CD4-positive, alpha-beta memory T cell (primary cell): Measurements from ENCODE around the gene NTN1. TPM values are rescaled to one million over a fixed set of nuclear protein-coding genes. Genes with fewer than 3 reads are reported as not detected.
A peak's percentile ranks its signal among the peaks of the same experiment; 100 is the strongest.

ENCODE experiments used
- CTCF ChIA-PET: fragments of 350-600 bp; sonication (Branson Sonifier 250); formaldehyde crosslinking; loops from one replicate; lab custom pipeline; 2021; ENCODE audit warnings: inconsistent platforms; ENCODE audit not compliant: partially characterized antibody; lab: Charles Lee
- POLR2A ChIA-PET: fragments of 350-600 bp; sonication (Branson Sonifier 250); formaldehyde crosslinking; loops from one replicate; lab custom pipeline; 2021; ENCODE audit not compliant: partially characterized antibody; lab: Charles Lee
- DNase-seq, 5 donors: peaks; one replicate each; pipeline versions ENCODE4 v3.0.0 to v3.0.0-alpha.2; 2020 to 2022; ENCODE audit warnings: mixed read lengths in 1 of 5
- H3K27ac ChIP-seq: one replicate; pipeline ENCODE4 v1.7.0; 2013; ENCODE audit warnings: low read depth, low read length
- H3K27me3 ChIP-seq: 2 replicates; pipeline ENCODE4 v1.7.0; 2013; ENCODE audit warnings: mild to moderate bottlenecking, low read length, moderate library complexity; ENCODE audit not compliant: insufficient read depth
- H3K36me3 ChIP-seq: 2 replicates; pipeline ENCODE4 v1.7.0; 2013; ENCODE audit warnings: mild to moderate bottlenecking, low read length, moderate library complexity; ENCODE audit not compliant: insufficient read depth
- H3K4me1 ChIP-seq: 2 replicates; pipeline ENCODE4 v1.7.0; 2013; ENCODE audit warnings: mild to moderate bottlenecking, low read length, moderate library complexity; ENCODE audit not compliant: insufficient read depth
- H3K4me3 ChIP-seq, 2 donors: one replicate each; pipeline ENCODE4 v1.7.0; 2013; ENCODE audit warnings: low read length in 2 of 2, mild to moderate bottlenecking in 1 of 2
- H3K9me3 ChIP-seq, 2 donors: one replicate each; pipeline ENCODE4 v1.7.0; 2013; ENCODE audit warnings: low read length in 2 of 2, control low read depth in 1 of 2; ENCODE audit not compliant: control insufficient read depth in 1 of 2
- H3K27ac Mint-ChIP-seq, 7 donors: one replicate each; pipeline ENCODE4 v1.8.0; 2020 to 2021; ENCODE audit warnings: mixed read lengths in 7 of 7, mild to moderate bottlenecking in 6 of 7, inconsistent platforms in 3 of 7, moderate library complexity in 3 of 7
- H3K27me3 Mint-ChIP-seq, 2 donors: one replicate each; pipeline ENCODE4 v1.8.0; 2020 to 2021; ENCODE audit warnings: mixed read lengths in 2 of 2
- H3K36me3 Mint-ChIP-seq, 2 donors: one replicate each; pipeline ENCODE4 v1.8.0; 2020 to 2021; ENCODE audit warnings: mixed read lengths in 2 of 2, inconsistent platforms in 1 of 2, mild to moderate bottlenecking in 1 of 2
- H3K4me1 Mint-ChIP-seq, 4 donors: one replicate each; pipeline ENCODE4 v1.8.0; 2020 to 2021; ENCODE audit warnings: mixed read lengths in 4 of 4, mild to moderate bottlenecking in 1 of 4
- H3K4me3 Mint-ChIP-seq, 8 donors: one replicate each; pipeline ENCODE4 v1.8.0; 2020 to 2021; ENCODE audit warnings: mixed read lengths in 8 of 8, mild to moderate bottlenecking in 7 of 8, moderate library complexity in 6 of 8, inconsistent platforms in 3 of 8
- H3K9me3 Mint-ChIP-seq, 8 donors: one replicate each; pipeline ENCODE4 v1.8.0; 2020 to 2021; ENCODE audit warnings: mixed read lengths in 8 of 8, mild to moderate bottlenecking in 5 of 8, inconsistent platforms in 3 of 8, moderate library complexity in 1 of 8
- intact Hi-C: fragments of 100-400 bp; cut with micrococcal nuclease; formaldehyde crosslinking; loops from one replicate; pipeline ENCODE4 v1.15.1; 2023
- polyA plus RNA-seq, 2 donors: library from polyadenylated mRNA; unstranded; fragments of 300-500 nt; fragmentation: Illumina TruSeq; gene quantifications; one replicate each; pipeline ENCODE4 v1.2.3, GENCODE V29; 2021
- total RNA-seq, 2 experiments: library from RNA; stranded (reverse); gene quantifications; one replicate each; pipeline ENCODE4 v1.2.3, GENCODE V29; 2021

The NTN1 gene
- total and polyA plus RNA-seq, 4 experiments from 2014 or later = 0.02 TPM; not detected in 3

DNA sequence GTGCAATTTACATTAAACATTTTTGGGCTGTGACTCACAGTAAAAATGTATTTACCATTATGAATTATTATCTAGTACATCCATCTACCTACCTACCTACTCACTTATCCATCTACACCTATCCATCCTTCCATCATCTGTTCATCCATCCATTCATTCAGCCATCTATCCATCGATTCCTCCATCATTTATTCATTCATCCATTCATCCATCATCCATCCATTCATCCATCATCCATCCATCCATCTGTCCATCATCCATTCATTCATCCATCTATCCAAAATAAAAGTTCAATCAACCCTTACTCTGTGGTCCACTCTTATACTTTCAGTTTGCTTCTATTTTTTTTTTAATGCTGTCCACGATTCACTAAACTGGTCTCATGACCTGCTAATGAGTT lies 118.4 kb downstream of the NTN1 start:
- Mint-ChIP-seq H3K9me3 (no peaks in the 10 kb centered on the region), H3K36me3 (no peaks in the 10 kb centered on the region), H3K27ac (no peak overlapping the region), H3K27me3 (peaks cover 3 to 15% of the 10 kb centered on the region in 2 donors), H3K4me1 (no peaks in the 10 kb centered on the region), H3K4me3 (no peak overlapping the region)
- ChIA-PET CTCF (no interaction called here), POLR2A (no interaction called here)
- H3K27ac ChIP-seq = no peak overlapping the region
- H3K9me3 ChIP-seq = no peaks in the 10 kb centered on the region
- no peaks in the 10 kb centered on the region for H3K4me1 ChIP-seq
- H3K4me3 ChIP-seq = no peak overlapping the region
- DNase-seq = no peak
- intact Hi-C loops = no loop called here
- H3K27me3 ChIP-seq = no peaks in the 10 kb centered on the region
- H3K36me3 ChIP-seq = no peaks in the 10 kb centered on the region

DNA sequence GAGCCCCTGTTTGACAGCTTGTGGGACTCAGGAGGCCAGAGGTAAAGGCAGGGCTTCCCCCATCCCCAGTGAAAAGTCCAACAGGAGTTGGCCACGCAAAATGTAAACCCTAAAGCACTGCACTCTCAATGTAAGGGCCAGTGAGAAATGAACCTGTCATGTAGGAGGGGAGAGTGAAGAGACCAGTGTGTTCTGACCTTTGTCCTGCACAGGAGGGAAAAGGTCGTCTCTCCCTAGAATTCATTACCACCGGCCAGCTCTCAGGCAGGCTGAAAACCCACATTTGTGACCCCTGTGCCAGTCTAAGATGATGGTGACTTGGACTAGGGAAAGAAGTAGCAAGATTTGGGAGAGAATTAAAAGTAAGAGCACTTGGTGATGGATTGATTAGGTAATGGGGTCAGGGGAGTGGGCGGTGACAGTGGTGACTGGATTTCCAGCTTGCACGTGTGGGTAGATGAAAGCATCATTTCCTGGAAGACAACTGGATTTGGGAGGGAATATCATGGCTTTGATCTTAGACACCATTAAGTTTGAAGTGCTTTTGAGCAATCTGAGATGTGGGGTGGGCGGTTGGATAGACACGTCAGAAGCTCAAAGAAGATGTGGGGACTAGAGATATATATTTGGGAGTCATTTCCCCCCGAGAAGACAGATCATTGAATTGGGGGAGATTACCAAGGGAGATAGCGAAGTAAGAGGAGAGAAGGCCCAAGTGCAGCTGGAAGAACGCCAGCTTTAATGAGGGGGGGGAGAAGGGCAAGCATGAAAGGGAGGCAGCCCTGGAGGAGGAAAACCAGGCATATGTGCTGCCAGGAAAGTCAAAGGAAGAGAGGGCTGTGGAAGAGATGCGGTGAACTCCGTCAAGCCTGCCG lies 119.5 kb downstream of the NTN1 start:
- peaks cover 0 to 15% of the 10 kb centered on the region in 2 donors for H3K27me3 Mint-ChIP-seq
- H3K4me3 Mint-ChIP-seq = no peak overlapping the region
- intact Hi-C loops = no loop called here
- Histone ChIP-seq H3K4me1 (no peaks in the 10 kb centered on the region), H3K36me3 (no peaks in the 10 kb centered on the region), H3K4me3 (no peak overlapping the region), H3K9me3 (no peaks in the 10 kb centered on the region), H3K27me3 (no peaks in the 10 kb centered on the region), H3K27ac (no peak overlapping the region)
- POLR2A ChIA-PET = no interaction called here
- no peaks in the 10 kb centered on the region for H3K36me3 Mint-ChIP-seq
- CTCF ChIA-PET = no interaction called here
- H3K9me3 Mint-ChIP-seq = no peaks in the 10 kb centered on the region
- no peaks in the 10 kb centered on the region for H3K4me1 Mint-ChIP-seq
- H3K27ac Mint-ChIP-seq = no peak overlapping the region
- DNase-seq = no peak

DNA sequence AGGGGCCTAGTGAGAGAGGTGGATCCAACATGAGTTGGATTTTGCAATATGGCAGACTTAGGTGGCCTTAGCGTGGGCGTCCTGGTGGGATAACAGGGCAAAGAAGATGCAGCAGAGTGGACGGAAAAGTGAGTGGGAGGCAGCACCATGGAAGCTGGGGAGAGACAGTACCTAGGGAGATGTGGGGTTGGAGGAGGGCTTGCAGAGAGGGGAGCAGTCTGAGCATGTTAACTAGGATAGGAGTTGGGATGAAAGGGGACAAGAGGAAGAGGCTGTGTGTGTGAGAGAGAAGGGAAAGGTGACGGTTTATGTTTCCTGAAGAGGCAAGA lies 120.1 kb downstream of the NTN1 start:
- Mint-ChIP-seq H3K4me3 (no peak overlapping the region), H3K27ac (no peak overlapping the region), H3K4me1 (no peaks in the 10 kb centered on the region), H3K27me3 (peaks cover 0 to 15% of the 10 kb centered on the region in 2 donors), H3K36me3 (no peaks in the 10 kb centered on the region), H3K9me3 (no peaks in the 10 kb centered on the region)
- Histone ChIP-seq H3K4me3 (no peak overlapping the region), H3K36me3 (no peaks in the 10 kb centered on the region), H3K4me1 (no peaks in the 10 kb centered on the region), H3K27ac (no peak overlapping the region), H3K27me3 (no peaks in the 10 kb centered on the region), H3K9me3 (no peaks in the 10 kb centered on the region)
- CTCF ChIA-PET = no interaction called here
- DNase-seq = no peak
- POLR2A ChIA-PET = no interaction called here
- intact Hi-C loops = no loop called here

DNA sequence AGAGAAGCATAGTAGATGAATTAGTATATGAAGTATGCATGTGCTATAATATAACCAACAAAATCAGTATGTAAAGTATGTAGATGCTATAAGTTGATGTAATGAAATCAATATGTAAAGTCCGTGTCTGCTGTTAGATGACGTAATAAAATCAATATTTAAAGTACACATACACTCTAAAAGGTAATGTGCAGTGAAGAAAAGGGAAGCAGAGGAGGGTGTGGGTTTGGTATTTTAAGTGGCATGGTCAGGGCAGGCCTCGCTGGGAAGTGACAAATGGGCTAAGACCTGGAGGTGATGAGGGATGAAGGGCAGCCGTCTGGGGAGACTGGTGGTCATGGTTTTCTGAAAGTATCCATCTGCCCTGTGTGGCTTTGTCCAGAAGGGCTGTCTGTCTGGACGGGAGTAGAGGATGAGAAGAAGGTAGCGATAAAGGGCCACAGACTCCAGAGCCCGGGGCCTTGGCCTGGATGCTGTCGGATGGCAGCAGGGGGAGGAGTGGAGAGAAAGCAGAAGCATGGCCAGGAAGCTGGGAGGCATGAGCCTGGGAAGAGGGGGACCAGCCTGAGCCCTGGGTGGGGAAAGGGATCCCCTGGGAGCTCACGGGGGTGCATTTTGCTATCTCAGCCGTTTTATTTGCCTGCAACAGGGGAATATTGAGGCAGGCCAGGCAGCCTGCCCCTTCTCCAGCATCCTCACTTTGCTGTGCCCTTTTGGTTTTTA lies 121.6 kb downstream of the NTN1 start:
- Mint-ChIP-seq H3K9me3 (no peaks in the 10 kb centered on the region), H3K4me1 (no peaks in the 10 kb centered on the region), H3K27me3 (peaks cover 0 to 8% of the 10 kb centered on the region in 2 donors), H3K36me3 (no peaks in the 10 kb centered on the region), H3K4me3 (no peak overlapping the region), H3K27ac (no peak overlapping the region)
- Histone ChIP-seq H3K27ac (no peak overlapping the region), H3K4me3 (no peak overlapping the region), H3K36me3 (no peaks in the 10 kb centered on the region), H3K27me3 (no peaks in the 10 kb centered on the region), H3K9me3 (no peaks in the 10 kb centered on the region), H3K4me1 (no peaks in the 10 kb centered on the region)
- ChIA-PET CTCF (no interaction called here), POLR2A (no interaction called here)
- intact Hi-C loops = no loop called here
- no peak for DNase-seq

DNA sequence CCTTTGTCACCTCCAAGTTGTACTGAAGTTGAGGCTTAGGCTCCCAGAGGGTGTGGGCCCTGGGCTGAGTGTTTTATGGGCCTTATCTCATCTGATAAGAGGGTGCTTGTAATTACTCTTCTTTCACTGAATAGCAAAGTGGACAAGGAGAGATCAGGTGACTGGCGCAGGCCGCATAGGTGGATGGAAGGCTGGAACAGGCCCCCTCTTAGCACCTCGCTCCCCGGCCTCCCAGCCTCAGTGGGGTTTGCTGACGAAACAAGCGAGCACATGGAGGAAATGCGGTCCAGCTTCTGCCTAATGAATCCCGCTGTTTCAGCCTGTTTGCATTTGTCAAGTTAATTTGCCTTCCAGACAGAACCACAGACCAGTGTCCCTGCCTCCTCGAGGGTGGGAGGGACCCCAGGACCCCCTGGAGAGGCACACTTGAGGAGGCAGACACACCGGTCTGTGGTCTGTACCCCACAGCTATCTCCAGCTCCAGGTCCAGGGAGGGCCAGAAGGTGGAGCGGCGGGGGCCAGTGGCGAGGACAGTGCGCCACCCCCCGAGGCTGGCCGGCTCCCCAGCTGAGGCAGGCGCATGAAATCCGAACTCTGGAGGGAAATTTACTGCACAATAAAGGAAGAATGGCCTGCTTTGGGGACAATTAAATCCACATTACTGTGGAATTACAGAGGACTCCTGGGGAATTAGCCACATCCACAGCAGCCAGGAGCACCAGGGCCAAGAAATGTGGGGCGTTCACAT lies 123.4 kb downstream of the NTN1 start:
- Histone ChIP-seq H3K27ac (no peak overlapping the region), H3K4me1 (no peaks in the 10 kb centered on the region), H3K4me3 (no peak overlapping the region), H3K36me3 (no peaks in the 10 kb centered on the region), H3K27me3 (no peaks in the 10 kb centered on the region), H3K9me3 (no peaks in the 10 kb centered on the region)
- Mint-ChIP-seq H3K27me3 (peaks cover 1 to 4% of the 10 kb centered on the region in 2 donors), H3K36me3 (no peaks in the 10 kb centered on the region), H3K4me3 (no peak overlapping the region), H3K4me1 (no peaks in the 10 kb centered on the region), H3K9me3 (no peaks in the 10 kb centered on the region), H3K27ac (no peak overlapping the region)
- intact Hi-C loops = no loop called here
- CTCF ChIA-PET = no interaction called here
- no peak for DNase-seq
- POLR2A ChIA-PET = no interaction called here

DNA sequence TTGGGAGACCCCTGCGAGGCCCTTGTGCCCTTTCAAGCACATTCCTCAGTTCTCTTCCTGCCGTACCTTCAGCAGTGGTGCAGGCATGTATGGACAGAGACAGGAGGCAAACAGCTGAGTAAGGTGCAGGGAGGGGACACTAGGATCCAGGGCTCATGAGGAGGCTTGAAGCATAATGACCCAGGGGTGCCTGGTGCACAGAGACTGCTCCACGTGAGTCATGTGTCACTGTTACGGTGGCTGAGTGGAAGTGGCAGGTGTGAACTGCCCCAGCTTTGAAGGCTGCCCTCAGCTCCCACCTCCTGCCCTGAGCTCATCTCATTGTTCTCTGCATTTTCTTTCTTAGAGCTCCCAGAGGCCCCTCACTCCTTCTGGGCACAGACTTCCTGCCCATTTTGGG lies 124.8 kb downstream of the NTN1 start:
- Histone ChIP-seq H3K36me3 (no peaks in the 10 kb centered on the region), H3K9me3 (no peaks in the 10 kb centered on the region), H3K4me1 (no peaks in the 10 kb centered on the region), H3K27ac (no peak overlapping the region), H3K27me3 (no peaks in the 10 kb centered on the region), H3K4me3 (no peak overlapping the region)
- intact Hi-C loops = no loop called here
- Mint-ChIP-seq H3K9me3 (no peaks in the 10 kb centered on the region), H3K27me3 (peaks cover 1 to 4% of the 10 kb centered on the region in 2 donors), H3K36me3 (no peaks in the 10 kb centered on the region), H3K27ac (peak overlapping the region in 1 of 7 donors; percentile 31), H3K4me1 (no peaks in the 10 kb centered on the region), H3K4me3 (no peak overlapping the region)
- ChIA-PET CTCF (no interaction called here), POLR2A (no interaction called here)
- DNase-seq = no peak

DNA sequence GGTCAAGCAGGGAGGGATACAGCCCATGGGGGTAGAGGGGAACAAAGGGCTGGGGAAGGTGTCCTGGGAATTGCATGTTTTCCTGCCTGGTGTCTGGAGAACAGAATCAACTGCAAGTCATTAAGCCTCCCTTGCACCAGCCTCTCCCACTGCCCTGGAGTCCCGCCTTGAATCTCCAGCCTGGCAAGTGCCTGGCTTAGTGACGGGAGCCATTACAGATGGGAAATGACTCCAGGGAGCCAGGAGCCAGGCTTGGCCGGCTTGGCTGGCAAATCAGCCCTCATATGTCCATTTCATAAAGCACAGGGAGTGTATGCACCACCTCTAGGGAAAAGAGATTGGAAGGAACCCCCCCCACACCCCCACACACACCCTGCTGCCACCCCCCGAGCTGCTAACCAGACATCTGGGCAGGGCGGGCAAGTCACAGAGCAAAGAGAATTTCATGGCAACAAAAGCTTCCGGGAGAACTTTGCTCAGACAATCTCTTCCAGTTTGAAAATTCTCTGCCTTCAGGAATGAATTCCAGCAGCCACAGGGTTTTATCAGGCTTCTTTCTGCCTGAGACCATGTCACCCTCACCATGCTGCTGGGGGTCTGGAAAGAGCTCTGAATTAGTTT lies 127.7 kb downstream of the NTN1 start:
- no peak overlapping the region for H3K27ac ChIP-seq
- Mint-ChIP-seq H3K36me3 (no peaks in the 10 kb centered on the region), H3K9me3 (no peaks in the 10 kb centered on the region), H3K4me3 (no peak overlapping the region), H3K27me3 (peaks cover 1 to 2% of the 10 kb centered on the region in 2 donors), H3K4me1 (no peaks in the 10 kb centered on the region), H3K27ac (no peak overlapping the region)
- no peaks in the 10 kb centered on the region for H3K27me3 ChIP-seq
- intact Hi-C loops = no loop called here
- H3K4me3 ChIP-seq = no peak overlapping the region
- no peaks in the 10 kb centered on the region for H3K36me3 ChIP-seq
- no peak for DNase-seq
- CTCF ChIA-PET = no interaction called here
- POLR2A ChIA-PET = no interaction called here
- H3K4me1 ChIP-seq = no peaks in the 10 kb centered on the region
- H3K9me3 ChIP-seq = no peaks in the 10 kb centered on the region
